HEK293T (cell line): ENCODE data around the gene NR1H3.

Source experiments
- BHLHE40 ChIP-seq: fragments of 450-650 bp; IDR thresholded peaks from 2 replicates; pipeline ENCODE4 v1.6.1; 2016; ENCODE audit warnings: mild to moderate bottlenecking, moderate library complexity, borderline replicate concordance
- CTBP1 ChIP-seq: fragments of 450-650 bp; IDR thresholded peaks from 2 replicates; pipeline ENCODE4 v1.6.1; 2016; ENCODE audit warnings: borderline replicate concordance
- ELF4 ChIP-seq: fragments of 450-650 bp; IDR thresholded peaks from 2 replicates; pipeline ENCODE4 v1.6.1; 2017; ENCODE audit warnings: antibody characterized with exemption
- FOXA1 ChIP-seq: fragments of 450-650 bp; IDR thresholded peaks from 2 replicates; pipeline ENCODE4 v1.6.1; 2016; ENCODE audit warnings: mild to moderate bottlenecking
- FOXK2 ChIP-seq: fragments of 450-650 bp; IDR thresholded peaks from 2 replicates; pipeline ENCODE4 v1.6.1; 2016; ENCODE audit warnings: mild to moderate bottlenecking
- FOXM1 ChIP-seq: fragments of 450-650 bp; IDR thresholded peaks from 2 replicates; pipeline ENCODE4 v1.6.1; 2017; ENCODE audit warnings: mild to moderate bottlenecking, borderline replicate concordance
- LEF1 ChIP-seq: fragments of 450-650 bp; IDR thresholded peaks from 2 replicates; pipeline ENCODE4 v1.6.1; 2017; ENCODE audit warnings: mild to moderate bottlenecking, borderline replicate concordance
- PKNOX1 ChIP-seq: fragments of 450-650 bp; IDR thresholded peaks from 2 replicates; pipeline ENCODE4 v1.6.1; 2016
- SP1 ChIP-seq: fragments of 450-650 bp; IDR thresholded peaks from 2 replicates; pipeline ENCODE4 v1.6.1; 2017
- SUZ12 ChIP-seq: fragments of 450-650 bp; IDR thresholded peaks from 2 replicates; pipeline ENCODE4 v1.6.1; 2016; ENCODE audit warnings: mild to moderate bottlenecking
- TARDBP ChIP-seq: fragments of 450-650 bp; IDR thresholded peaks from 2 replicates; pipeline ENCODE4 v1.6.1; 2016
- ZNF384 ChIP-seq: fragments of 450-650 bp; IDR thresholded peaks from 2 replicates; pipeline ENCODE4 v1.6.1; 2016

- TF ChIP-seq ELF4 (no peak), SUZ12 (no peak), LEF1 (no peak), ZNF384 (no peak), BHLHE40 (no peak), SP1 (no peak), TARDBP (no peak), FOXA1 (no peak), FOXM1 (no peak), PKNOX1 (no peak), FOXK2 (no peak), CTBP1 (no peak)
Measured at GRCh38 chr11:47305734-47306483, 48.1 kb downstream of the NR1H3 start.
